HG03060 (cell line): ENCODE results near the gene ANO10.
"Not testable (repeated sequence)": the region's sequence is repeated elsewhere in the genome, so short reads cannot be mapped to it uniquely, and the experiment has no call there.

ENCODE experiments used
- ATAC-seq: cut with Tn5 transposase; IDR thresholded peaks from one replicate; pipeline ENCODE4 v1.9.1; 2021; ENCODE audit warnings: low read depth, moderate number of reproducible peaks; ENCODE audit not compliant: unreplicated experiment

Gene ANO10

DNA sequence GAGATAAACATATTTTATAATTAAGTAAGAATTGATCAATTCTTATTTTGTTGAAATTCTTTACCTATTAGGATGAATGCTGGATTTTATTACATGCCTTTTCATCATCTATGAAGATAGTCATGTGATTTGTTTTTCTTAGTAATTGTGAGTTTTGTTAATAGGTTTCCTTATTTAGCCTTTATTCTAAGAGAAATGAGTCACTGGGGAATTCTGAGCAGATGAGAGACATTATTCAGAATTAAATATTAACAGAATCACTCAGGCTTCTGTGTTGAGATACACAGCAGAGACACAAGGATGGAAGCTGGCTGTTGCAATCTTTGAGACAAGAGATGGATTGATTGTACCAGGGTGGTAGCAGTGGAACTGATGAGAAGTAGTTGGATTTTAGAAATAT, 7.4 kb upstream of the ANO10 start:
- no peak for ATAC-seq

DNA sequence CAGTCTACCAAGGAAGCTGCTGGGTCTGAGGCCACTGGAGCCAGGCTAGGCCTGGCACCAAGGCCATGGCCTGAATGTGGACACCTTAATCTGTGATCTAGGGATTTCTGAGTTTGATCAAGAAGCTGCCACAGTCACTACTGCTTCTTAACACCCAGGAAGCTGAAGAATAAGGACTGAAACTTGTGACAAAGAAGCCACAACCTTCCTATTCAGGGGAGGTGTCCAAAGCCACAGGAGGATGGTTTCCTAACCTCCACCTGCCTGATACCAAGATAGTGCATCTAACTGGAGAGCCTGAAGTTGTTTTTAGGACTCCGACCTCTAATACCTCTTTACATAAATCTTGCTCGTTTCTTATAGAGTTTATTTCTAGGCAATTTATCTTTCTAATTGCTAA, 5.5 kb upstream of the ANO10 start:
- no peak for ATAC-seq

DNA sequence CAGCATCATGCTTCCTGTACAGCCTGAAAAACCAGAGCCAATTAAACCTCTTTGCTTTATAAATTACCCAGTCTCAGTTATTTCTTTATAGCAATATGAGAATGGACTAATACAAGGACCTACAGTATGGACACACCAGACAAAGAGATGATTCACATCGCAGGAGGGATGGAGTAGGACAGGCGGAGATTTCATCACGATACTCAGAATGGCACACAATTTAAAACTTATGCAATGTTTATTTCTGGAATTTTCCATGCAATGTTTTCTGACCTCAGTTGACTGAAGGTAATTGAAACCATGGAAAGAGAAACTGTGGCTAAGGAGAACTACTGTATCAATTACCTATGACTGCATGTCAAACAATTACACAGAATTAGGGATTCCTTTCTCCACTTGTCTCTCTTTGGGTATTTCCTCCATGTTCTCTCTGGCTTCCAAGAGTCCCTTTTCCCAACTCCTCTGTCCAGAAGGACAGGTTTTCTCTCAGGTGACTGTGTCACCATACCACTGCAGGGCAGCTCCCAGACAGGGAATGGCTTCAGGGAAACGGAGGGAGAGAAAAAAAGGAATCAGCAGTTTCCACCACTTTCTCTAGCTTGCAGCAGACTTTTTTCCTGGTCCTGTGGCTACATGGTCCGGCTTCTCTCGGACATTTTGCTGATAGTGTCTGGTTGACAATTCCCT, 3.0 kb upstream of the ANO10 start:
- no peak for ATAC-seq

DNA sequence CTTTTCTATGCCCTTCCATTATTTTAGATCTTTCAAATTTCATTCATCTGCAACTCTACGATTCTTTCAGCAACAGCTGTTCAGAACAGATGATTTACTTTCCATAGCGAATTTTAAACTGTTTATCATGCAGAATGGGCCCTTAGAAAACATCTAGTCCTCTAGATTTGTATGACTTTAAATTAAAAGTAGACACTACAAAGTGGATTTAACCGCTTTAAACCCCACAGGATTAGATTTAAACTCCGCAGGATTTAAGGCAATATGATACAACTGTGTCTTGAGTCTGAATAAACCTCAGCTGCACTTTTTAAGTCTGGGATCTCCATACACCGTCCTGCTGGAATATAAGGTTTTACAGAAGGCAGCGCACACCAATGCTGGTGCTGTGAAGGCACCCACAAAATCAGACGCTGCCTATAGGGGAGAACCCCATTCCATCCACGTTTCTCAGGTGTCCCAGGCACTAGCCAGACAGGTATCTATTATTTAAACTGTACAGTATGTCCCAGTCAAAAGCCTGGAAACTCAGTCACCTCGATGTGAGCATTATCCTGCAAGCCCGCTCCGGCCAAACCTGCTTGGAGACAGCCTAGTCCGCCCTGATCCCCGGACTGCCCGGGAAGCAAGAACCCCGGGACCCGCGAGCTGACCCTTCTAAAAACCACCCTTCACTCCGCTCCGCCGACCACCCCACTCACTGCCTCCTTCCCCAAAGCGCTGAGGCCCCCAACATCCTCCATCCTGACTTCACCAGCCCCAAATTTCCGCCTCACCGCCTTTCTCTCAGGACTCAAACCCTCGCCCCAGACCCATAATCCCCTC, 768 bp downstream of the ANO10 start:
- no peak for ATAC-seq

DNA sequence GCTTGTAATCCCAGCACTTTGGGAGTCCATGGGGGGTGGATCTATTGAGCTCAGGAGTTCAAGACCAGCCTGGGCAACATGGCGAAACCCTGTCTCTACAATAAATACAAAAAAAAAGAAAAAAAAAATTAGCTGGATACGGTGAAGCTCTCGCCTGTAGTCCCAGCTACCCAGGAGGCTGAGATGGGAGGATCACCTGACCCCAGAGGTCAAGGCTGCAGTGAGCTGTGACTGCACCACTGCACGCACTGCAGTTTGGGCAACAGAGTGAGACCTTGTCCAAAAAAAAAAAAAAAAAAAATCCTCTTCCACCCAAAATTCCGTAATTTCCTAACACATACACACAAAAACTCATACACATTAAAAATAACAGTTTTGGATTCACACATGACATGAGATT, 2.2 kb downstream of the ANO10 start:
- ATAC-seq = no peak

DNA sequence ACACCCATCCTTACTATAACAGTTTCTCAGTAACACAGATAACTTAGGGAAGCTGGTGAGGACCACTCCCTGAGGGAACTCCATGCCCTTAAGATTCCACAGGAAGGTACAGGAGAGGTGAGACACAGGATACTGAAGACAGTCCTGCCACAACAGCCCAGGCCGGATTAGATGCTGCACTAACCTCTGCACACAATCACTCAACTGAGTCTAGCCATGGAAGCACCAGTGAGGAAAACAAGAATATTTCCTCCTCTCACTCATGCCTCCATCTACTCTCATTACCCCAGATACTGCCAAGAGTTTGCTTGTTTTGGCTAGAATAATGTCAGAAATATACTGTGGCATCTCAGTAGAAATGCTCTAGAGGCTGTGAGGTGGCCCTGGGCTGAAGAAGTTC, 3.7 kb downstream of the ANO10 start:
- ATAC-seq = no peak

DNA sequence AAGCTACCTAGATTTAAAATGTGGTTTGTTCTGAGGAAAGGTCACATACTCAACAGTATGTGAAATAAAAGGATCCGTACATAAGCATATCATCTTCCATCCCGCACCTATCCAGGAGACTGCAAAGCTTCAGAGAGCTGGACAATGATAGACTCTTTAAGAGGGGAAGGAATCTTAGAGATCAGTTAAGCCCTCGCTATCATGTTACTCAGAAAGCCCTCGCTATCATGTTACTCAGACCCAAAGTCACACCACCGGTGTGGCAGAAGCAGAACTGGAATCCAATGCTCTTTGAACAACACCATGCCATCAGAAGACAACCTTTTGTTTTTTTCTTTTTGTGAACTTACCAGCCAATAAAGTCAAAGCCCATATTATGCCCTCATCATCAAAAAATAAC, 5.8 kb downstream of the ANO10 start:
- ATAC-seq = no peak

DNA sequence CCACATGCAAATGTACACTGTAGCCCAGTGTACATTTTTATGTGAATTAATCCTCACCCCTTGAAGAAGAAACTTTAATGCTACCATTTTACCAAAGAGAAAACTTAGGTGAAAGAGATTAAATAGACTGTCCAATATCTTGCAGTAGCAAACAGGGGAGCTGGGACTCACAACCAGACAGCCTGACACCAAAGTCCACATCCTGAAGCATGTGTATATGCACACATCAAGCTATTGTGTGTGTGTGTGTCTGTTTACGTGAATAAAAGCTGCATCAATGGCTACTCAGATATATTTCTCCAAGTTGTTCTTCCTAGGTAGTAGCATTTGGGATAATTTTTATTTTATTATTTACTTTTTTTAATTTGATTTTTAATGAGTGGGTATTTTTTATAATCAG, 6.7 kb downstream of the ANO10 start:
- ATAC-seq = no peak

DNA sequence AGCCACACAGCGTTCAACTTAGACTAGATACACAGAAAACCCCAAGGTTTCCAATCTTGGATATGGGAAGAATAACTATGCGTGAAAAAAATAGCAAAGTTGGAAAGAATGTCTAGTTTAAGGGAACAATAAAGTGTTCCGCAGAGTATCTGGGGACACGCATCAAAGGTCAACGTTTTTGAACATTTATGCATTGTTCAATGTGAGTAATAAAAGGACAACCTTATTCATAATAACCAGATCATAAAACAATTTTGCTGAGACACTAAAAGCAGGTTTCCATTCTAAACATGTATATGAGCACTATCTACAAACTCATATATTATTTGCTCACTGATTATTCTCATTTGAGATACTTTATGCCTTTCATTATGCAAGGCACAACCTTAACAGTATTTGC, 7.8 kb downstream of the ANO10 start:
- no peak for ATAC-seq

DNA sequence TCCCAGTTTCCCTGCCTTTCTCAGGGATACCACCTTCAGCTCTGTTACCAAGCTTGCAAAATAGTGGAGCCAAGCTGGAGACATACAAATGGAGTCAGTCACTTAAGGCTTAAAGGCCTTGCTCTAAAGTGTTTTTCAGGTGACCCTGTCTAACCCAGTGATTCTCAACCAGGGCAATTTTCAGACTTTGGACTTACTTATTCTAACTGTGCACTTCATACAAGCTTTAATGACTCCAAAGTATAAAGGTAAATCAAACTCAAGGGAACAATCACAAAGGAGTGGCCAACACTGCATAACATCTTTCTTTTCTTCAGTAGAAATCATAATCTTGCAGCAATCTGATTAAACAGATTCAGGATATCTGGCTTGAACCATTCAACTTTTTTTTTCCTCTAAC, 9.4 kb downstream of the ANO10 start:
- ATAC-seq = no peak

DNA sequence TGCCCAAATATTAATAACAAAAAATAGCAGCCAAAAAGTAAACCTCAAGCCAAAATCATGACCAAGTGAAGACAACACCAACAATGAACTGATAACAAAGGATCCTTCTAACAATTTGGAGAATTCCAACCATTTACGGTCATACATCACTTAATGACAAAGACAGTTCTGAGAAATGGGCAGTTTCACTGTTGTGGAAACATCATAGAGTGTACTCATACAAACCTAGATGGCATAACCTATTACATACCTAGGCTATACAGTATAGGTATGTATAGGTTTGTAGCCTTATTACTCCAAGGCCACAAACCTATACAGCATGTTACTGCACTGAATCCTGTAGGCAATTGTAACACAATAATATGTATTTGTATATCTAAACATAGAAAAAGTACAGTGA, 12.4 kb downstream of the ANO10 start:
- ATAC-seq = no peak

DNA sequence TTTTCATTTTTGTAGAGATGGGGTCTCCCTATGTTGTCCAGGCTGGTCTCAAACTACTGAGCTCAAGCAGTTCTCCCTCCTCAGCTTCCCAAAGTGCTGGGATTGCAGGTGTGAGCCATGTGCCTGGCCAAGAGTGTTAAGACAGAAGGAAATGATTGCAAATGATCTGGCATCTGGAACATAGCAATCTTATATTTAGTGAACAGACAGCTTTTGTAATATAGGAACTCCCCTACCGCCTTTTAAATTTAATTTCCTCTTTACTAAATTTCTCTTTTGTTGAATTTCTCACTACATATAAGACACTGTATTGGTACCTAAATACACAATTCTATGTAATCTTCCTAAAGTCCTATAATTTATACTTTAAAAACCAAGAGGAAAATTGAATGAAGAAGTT, 13.1 kb downstream of the ANO10 start:
- no peak for ATAC-seq

DNA sequence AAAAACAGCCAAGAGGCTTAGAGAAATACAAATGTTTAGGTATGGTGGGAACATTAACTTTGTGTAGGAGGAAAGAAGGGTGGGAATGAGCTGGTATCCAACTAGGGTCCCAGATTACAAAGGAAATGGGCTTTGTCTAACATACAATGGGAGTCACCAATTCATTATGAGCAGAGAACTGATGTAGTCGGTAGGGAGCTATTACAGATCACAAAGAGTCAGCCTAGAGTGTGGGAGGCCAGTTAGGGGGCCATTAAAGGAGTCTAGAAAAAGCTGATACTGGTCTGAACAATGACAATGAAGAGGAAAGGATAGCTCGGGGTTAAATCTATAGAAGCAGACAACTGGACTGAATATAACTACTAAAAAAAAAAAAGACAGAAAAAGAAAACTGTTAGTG, 15.5 kb downstream of the ANO10 start:
- no peak for ATAC-seq

DNA sequence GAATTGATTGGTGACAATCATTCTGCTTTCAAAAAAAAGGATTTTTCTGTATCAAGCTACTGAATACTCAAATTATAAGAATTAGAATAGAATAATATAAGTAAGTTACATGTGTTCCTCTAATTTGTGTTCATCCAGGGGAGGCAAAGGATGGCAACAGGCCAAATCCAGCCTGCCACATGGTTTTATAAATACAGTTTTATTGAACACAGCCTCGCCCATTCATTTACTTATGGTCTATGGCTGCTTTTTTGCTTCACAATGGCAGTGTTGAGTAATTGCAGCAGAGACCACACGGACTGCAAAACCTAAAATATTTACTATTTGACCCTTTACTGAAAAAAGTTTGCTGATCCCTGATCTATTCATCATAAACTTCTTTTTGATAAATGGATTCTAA, 21.9 kb downstream of the ANO10 start:
- ATAC-seq = not testable (repeated sequence)

DNA sequence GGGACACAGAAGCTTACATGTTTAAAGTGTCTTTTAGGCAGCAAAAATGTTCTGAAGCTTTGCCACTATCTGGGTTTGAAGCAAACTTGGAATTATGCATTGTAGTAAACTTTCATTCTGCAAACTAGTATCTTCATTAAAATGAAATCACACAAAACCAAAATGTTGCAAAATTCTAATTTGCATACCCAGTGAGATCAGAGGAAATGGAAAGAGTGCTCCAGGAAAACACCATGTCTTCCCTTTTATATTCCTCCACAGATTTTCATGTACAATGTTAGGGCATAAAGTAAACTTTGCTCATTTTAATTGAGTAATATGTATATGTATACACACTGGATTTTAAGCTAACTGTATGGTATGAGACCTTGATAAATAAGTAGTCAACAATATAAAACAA, 23.9 kb downstream of the ANO10 start:
- ATAC-seq = no peak

DNA sequence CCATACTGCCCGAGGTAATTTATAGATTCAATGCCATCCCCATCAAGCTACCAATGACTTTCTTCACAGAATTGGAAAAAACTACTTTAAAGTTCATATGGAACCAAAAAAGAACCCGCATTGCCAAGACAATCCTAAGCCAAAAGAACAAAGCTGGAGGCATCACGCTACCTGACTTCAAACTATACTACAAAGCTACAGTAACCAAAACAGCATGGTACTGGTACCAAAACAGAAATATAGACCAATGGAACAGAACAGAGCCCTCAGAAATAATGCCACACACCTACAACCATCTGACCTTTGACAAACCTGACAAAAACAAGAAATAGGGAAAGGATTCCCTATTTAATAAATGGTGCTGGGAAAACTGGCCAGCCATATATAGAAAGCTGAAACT, 25.6 kb downstream of the ANO10 start:
- not testable (repeated sequence) for ATAC-seq

DNA sequence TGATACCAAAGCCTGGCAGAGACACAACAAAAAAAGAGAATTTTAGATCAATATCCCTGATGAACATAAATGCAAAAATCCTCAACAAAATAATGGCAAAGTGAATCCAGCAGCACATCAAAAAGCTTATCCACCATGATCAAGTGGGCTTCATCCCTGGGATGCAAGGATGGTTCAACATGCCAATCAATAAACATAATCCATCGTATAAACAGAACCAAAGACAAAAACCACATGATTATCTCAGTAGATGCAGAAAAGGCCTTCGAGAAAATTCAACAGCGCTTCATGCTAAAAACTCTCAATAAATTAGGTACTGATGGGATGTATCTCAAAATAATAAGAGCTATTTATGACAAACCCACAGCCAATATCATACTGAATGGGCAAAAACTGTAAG, 26.5 kb downstream of the ANO10 start:
- ATAC-seq = not testable (repeated sequence)

DNA sequence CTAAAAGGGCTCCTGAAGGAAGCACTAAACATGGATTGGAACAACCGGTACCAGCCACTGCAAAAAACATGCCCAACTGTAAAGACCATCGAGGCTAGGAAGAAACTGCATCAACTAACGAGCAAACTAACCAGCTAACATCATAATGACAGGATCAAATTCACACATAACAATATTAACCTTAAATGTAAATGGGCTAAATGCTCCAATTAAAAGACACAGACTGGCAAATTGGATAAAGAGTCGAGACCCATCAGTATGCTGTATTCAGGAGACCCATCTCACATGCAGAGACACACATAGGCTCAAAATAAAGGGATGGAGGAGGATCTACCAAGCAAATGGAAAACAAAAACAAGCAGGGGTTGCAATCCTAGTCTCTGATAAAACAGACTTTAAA, 28.2 kb downstream of the ANO10 start:
- not testable (repeated sequence) for ATAC-seq

DNA sequence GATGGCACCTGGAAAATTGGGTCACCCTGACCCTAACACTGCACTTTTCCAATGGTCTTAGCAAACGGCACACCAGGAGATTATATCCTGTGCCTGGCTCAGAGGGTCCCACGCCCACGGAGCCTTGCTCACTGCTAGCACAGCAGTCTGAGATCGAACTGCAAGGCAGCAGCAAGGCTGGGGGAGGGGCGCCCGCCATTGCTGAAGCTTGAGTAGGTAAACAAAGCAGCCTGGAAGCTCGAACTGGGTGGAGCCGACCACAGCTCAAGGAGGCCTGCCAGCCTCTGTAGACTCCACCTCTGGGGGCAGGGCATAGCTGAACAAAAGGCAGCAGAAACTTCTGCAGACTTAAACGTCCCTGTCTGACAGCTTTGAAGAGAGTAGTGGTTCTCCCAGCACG, 29.9 kb downstream of the ANO10 start:
- ATAC-seq = not testable (repeated sequence)

DNA sequence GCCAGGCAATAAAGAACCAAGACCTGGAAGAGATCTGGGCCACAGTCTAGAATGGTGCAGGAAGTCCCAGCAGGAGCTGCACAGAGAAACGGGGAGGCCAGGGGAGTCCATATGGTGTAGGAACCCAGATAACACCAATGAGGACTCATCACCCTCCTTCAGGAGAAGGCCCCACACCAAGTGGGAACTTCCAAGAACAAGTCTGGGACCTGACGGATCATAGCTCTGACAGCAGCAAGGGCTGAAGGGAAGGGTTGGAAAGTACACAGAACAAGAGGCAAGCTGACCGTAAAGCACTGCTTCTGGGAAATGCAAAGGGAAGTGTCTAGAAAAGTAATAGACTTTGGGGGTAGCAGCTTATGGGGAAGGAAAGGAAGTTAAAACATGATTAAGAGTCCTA, 34.5 kb downstream of the ANO10 start:
- ATAC-seq = no peak

DNA sequence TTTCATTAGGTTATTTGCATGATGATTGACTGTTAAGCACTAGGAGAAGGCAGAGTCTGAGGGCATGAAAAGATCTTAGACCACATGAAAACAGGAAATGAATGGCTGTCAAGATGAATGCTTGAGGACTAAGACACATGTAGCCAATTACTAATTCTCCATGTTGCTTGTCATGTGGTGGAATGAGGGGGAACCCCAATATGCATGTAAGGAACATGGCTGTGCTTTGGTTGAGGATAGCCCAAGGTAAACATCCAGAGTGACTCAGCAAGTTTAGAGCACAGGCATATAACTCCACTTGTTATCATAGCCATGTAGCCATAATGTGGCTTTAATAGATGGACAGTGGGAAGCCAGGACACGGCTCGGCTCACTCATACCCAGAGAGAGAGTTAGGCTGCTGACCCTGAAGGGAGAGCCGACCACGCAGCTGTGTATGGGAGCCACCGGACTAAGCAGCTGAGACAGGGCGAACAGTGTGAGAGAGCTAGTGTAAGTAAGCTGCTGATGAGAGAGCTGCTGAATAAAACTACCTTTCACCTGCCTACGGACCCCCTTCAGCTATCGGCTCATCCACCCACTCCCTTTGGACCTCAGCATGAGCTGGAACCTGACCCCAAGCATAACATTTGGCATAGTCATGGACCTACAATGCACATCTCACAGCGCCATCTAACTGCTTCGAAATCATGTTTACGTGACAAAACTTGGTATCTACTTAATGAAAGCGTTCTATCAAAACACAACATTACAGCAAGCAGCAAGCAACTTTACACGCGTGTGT, 37.6 kb downstream of the ANO10 start:
- no peak for ATAC-seq
